HG02840 (cell line): ENCODE data around the gene NUFIP2.

ENCODE experiments used
- ATAC-seq: cut with Tn5 transposase; IDR thresholded peaks from one replicate; pipeline ENCODE4 v1.9.1; 2021; ENCODE audit warnings: mild to moderate bottlenecking, moderate library complexity, moderate number of reproducible peaks; ENCODE audit not compliant: unreplicated experiment, low FRiP score

The NUFIP2 gene

GRCh38 chr17:29207975-29208374, 86.0 kb downstream of the NUFIP2 start:
- ATAC-seq, result no peak
